ENCODE measurements around the gene TPM1.
"Not testable (repeated sequence)": the region's sequence is repeated elsewhere in the genome, so short reads cannot be mapped to it uniquely, and the experiment has no call there.

The TPM1 gene

GRCh38 chr15:63084806-63085205 lies 42.3 kb downstream of the TPM1 start:
- H3K4me3 Mint-ChIP-seq, result no peak overlapping the region
- H3K4me1 Mint-ChIP-seq, result no peaks in the 10 kb centered on the region
- H3K27ac Mint-ChIP-seq, result no peak overlapping the region
- no peaks in the 10 kb centered on the region for H3K9me3 Mint-ChIP-seq
- no peaks in the 10 kb centered on the region for H3K36me3 Mint-ChIP-seq
- H3K27me3 Mint-ChIP-seq, result peaks cover 1% of the 10 kb centered on the region

GRCh38 chr15:63085289-63085688 lies 42.7 kb downstream of the TPM1 start:
- Mint-ChIP-seq H3K27ac (no peak overlapping the region), H3K4me3 (no peak overlapping the region), H3K27me3 (no peaks in the 10 kb centered on the region), H3K4me1 (no peaks in the 10 kb centered on the region), H3K9me3 (no peaks in the 10 kb centered on the region), H3K36me3 (no peaks in the 10 kb centered on the region)

- Mint-ChIP-seq H3K4me1 (no peaks in the 10 kb centered on the region), H3K9me3 (no peaks in the 10 kb centered on the region), H3K27ac (no peak overlapping the region), H3K36me3 (no peaks in the 10 kb centered on the region), H3K4me3 (no peak overlapping the region), H3K27me3 (no peaks in the 10 kb centered on the region)
Observed at GRCh38 chr15:63086271-63086670, 43.7 kb downstream of the TPM1 start.

GRCh38 chr15:63086947-63087346 lies 44.4 kb downstream of the TPM1 start:
- Mint-ChIP-seq H3K27me3 (no peaks in the 10 kb centered on the region), H3K4me3 (no peak overlapping the region), H3K36me3 (no peaks in the 10 kb centered on the region), H3K4me1 (no peaks in the 10 kb centered on the region), H3K9me3 (no peaks in the 10 kb centered on the region), H3K27ac (no peak overlapping the region)

GRCh38 chr15:63088533-63089245 lies 46.1 kb downstream of the TPM1 start:
- Mint-ChIP-seq H3K36me3 (no peaks in the 10 kb centered on the region), H3K27me3 (no peaks in the 10 kb centered on the region), H3K4me1 (peaks cover 4% of the 10 kb centered on the region)

GRCh38 chr15:63089260-63090043 lies 46.9 kb downstream of the TPM1 start:
- no peak overlapping the region for H3K4me3 Mint-ChIP-seq
- no peaks in the 10 kb centered on the region for H3K9me3 Mint-ChIP-seq
- no peak overlapping the region for H3K27ac Mint-ChIP-seq
- no peaks in the 10 kb centered on the region for H3K27me3 Mint-ChIP-seq
- H3K36me3 Mint-ChIP-seq, result no peaks in the 10 kb centered on the region
- H3K4me1 Mint-ChIP-seq, result peaks cover 5% of the 10 kb centered on the region

More at GRCh38 chr15:63088533-63089245, 46.1 kb downstream of the TPM1 start:
- Mint-ChIP-seq H3K4me3 (no peak overlapping the region), H3K9me3 (no peaks in the 10 kb centered on the region), H3K27ac (no peak overlapping the region)

GRCh38 chr15:63090472-63090871 lies 47.9 kb downstream of the TPM1 start:
- Mint-ChIP-seq H3K27ac (no peak overlapping the region), H3K4me3 (no peak overlapping the region), H3K9me3 (no peaks in the 10 kb centered on the region), H3K27me3 (no peaks in the 10 kb centered on the region), H3K36me3 (no peaks in the 10 kb centered on the region), H3K4me1 (peaks cover 5% of the 10 kb centered on the region)

GRCh38 chr15:63090887-63091286 lies 48.3 kb downstream of the TPM1 start:
- no peak overlapping the region for H3K27ac Mint-ChIP-seq
- H3K4me3 Mint-ChIP-seq, result no peak overlapping the region
- H3K27me3 Mint-ChIP-seq, result no peaks in the 10 kb centered on the region
- H3K36me3 Mint-ChIP-seq, result no peaks in the 10 kb centered on the region
- peaks cover 5% of the 10 kb centered on the region for H3K4me1 Mint-ChIP-seq
- no peaks in the 10 kb centered on the region for H3K9me3 Mint-ChIP-seq

GRCh38 chr15:63091679-63092446 lies 49.3 kb downstream of the TPM1 start:
- no peaks in the 10 kb centered on the region for H3K27me3 Mint-ChIP-seq
- H3K4me3 Mint-ChIP-seq, result no peak overlapping the region
- H3K9me3 Mint-ChIP-seq, result no peaks in the 10 kb centered on the region
- no peak overlapping the region for H3K27ac Mint-ChIP-seq
- peaks cover 5% of the 10 kb centered on the region for H3K4me1 Mint-ChIP-seq
- H3K36me3 Mint-ChIP-seq, result no peaks in the 10 kb centered on the region

- Mint-ChIP-seq H3K27me3 (no peaks in the 10 kb centered on the region), H3K4me1 (peaks cover 5% of the 10 kb centered on the region), H3K27ac (no peak overlapping the region), H3K9me3 (no peaks in the 10 kb centered on the region), H3K36me3 (no peaks in the 10 kb centered on the region), H3K4me3 (no peak overlapping the region)
Observed at GRCh38 chr15:63093486-63094205, 51.1 kb downstream of the TPM1 start.

GRCh38 chr15:63094495-63094931 lies 52.0 kb downstream of the TPM1 start:
- Mint-ChIP-seq H3K27ac (no peak overlapping the region), H3K36me3 (no peaks in the 10 kb centered on the region), H3K9me3 (no peaks in the 10 kb centered on the region), H3K4me1 (peaks cover 5% of the 10 kb centered on the region), H3K27me3 (no peaks in the 10 kb centered on the region), H3K4me3 (no peak overlapping the region)

GRCh38 chr15:63096178-63096577 lies 53.6 kb downstream of the TPM1 start:
- Mint-ChIP-seq H3K4me1 (peaks cover 5% of the 10 kb centered on the region), H3K9me3 (no peaks in the 10 kb centered on the region), H3K27ac (no peak overlapping the region), H3K27me3 (no peaks in the 10 kb centered on the region), H3K4me3 (no peak overlapping the region), H3K36me3 (no peaks in the 10 kb centered on the region)

- H3K9me3 Mint-ChIP-seq, H3K4me1 Mint-ChIP-seq, H3K4me3 Mint-ChIP-seq, H3K27ac Mint-ChIP-seq, H3K27me3 Mint-ChIP-seq, H3K36me3 Mint-ChIP-seq: not testable (repeated sequence)
Observed at GRCh38 chr15:63098901-63099300, 56.4 kb downstream of the TPM1 start.

- H3K4me3 Mint-ChIP-seq, H3K4me1 Mint-ChIP-seq, H3K36me3 Mint-ChIP-seq, H3K27me3 Mint-ChIP-seq, H3K9me3 Mint-ChIP-seq: not testable (repeated sequence)
- peak overlapping the region; percentile 35 for H3K27ac Mint-ChIP-seq
Observed at GRCh38 chr15:63099581-63099980, 57.0 kb downstream of the TPM1 start.

- H3K27ac Mint-ChIP-seq, result no peak overlapping the region
Observed at GRCh38 chr15:63103416-63103815, 60.9 kb downstream of the TPM1 start.

More at GRCh38 chr15:63103416-63103815, 60.9 kb downstream of the TPM1 start:
- H3K4me1 Mint-ChIP-seq, result no peaks in the 10 kb centered on the region
- H3K27me3 Mint-ChIP-seq, result peaks cover 2% of the 10 kb centered on the region
- no peaks in the 10 kb centered on the region for H3K36me3 Mint-ChIP-seq
- H3K9me3 Mint-ChIP-seq, result no peaks in the 10 kb centered on the region
- H3K4me3 Mint-ChIP-seq, result no peak overlapping the region
